HG03354 (cell line): ENCODE data around the gene TTC13.

Source experiments
- ATAC-seq: cut with Tn5 transposase; IDR thresholded peaks from one replicate; pipeline ENCODE4 v1.9.1; 2021; ENCODE audit warnings: mild to moderate bottlenecking; ENCODE audit not compliant: unreplicated experiment, poor library complexity, severe bottlenecking

Gene TTC13

DNA sequence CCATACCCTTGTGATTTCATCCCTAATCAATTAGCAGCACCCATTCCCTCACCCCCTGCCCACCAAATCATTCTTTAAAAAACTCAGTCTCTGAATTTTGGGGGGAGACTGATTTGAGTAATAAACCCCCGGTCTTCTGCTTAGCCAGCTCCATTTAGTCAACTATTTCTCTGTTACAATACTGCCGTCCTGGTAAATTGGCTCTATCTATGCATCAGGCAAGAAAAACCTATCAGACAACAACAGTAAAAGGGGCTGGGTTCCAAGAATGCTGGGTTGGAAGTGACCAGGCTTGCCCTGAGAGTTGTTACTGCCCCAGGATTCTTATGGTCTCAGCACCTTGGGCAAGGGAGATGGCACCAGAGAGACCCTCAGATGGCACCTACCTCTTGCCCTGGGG is 94.0 kb downstream of the TTC13 start:
- no peak for ATAC-seq

DNA sequence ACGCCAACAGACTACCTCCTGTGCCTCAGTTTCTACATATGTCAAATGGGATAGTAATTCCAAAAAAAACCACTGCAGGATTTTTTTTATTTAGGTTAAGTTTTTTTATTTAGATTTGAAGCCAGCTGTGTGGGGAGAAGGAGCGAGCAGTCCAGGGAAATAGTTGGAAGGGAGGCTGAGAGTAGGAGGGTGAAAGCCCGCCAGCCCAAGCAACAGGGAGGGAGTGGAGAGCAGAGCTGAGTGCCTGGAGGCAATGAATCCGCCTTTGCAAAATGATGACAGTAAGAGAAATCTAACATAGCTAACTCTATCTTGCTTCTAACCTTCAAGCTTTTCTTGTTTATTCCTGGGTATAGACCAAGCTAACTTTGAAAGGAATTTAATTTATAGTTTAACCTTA is 94.7 kb downstream of the TTC13 start:
- no peak for ATAC-seq

- ATAC-seq, result no peak
Observed at GRCh38 chr1:230879778-230880177, 98.9 kb downstream of the TTC13 start.

GRCh38 chr1:230878591-230878990 is 100.1 kb downstream of the TTC13 start:
- ATAC-seq, result no peak

DNA sequence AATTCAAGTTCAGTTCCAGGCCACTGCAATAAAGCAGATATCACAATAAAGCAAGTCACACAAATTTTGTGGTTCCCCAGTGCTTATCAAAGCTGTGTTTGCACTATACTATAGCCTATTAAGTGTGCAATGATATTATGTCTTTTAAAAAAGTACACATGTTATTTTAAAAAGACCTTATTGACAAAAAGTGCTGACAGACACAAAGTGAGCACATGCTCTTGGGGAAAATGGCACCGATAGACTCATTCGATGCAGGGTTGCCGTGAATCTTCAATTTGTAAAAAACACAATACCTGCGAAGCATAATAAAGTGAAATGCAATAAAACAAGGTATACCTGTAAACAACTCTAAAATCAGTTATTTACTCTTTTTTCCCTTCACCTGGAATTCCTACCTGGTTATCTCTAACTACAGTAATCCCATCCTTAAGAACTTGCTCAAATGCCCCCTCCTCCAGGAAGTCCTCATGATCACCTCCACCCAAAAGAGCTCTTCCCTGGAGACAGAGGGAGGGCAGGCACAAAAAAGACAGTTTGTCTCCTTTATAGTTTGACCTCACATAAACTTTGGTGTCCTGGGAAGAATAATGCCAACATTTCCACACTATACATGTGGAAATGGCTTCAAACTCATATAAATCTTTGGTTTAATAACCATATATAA is 100.6 kb downstream of the TTC13 start:
- no peak for ATAC-seq

GRCh38 chr1:230877146-230877923 is 101.3 kb downstream of the TTC13 start:
- no peak for ATAC-seq

DNA sequence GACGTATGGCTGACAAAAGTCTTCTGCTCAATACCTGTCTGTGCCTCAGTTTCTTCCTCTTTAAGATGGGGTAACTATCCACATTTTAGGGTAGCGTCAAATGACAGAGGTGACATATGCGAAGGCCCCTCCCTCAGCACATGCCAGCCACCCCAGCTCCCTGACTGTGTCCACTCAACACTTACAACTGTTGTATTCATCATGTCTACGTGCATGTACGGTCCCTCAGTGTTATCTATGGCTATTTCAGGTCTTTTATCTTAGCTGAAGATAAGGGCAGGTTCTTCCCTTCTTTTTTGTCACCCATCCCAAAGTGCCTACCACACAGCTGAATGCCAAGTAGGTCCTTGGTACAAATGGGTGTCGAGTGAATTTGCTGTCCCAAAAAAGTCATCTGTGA is 102.0 kb downstream of the TTC13 start:
- no peak for ATAC-seq

DNA sequence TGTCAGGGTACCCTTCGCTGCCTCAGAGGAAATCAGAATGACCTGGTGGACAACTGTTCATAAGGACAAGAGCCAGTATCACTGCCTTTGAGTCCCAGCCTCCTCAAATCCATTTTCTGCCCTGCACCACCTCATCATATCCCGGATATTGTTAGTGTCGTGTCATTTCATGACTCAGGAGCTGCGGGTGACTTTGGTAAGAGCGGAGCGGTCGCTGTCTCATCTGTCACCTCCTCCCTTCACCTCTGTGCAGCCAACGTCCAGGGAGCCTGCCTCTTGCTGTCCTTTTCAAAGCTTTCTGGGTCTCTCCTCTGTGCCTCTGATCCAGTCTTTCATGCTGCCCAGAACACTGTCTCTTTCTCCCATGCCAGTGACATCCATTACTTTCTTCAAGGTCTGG is 103.3 kb downstream of the TTC13 start:
- ATAC-seq, result no peak

DNA sequence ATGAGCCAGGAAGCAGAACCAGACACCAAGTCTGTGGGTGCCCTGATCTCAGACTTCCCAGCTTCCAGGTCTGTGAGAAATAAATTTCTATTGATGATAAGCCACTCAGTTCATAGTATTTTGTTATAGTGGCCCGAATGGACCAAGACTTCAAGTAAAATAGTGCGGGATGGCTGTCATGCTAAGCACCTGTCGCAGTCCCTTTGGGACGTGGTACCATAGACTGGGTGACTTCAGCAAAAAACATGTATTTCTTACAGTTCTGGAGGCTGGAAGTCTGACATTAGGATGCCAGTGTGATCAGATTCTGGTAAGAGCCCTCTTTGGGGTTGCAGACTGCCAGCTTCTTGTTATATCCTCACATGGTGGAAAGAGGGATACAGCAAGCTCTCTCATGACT is 107.7 kb downstream of the TTC13 start:
- no peak for ATAC-seq

- ATAC-seq, result no peak
Observed at GRCh38 chr1:230869500-230869899, 109.2 kb downstream of the TTC13 start.

GRCh38 chr1:230868736-230869385 is 109.8 kb downstream of the TTC13 start:
- peak; percentile 40 for ATAC-seq

DNA sequence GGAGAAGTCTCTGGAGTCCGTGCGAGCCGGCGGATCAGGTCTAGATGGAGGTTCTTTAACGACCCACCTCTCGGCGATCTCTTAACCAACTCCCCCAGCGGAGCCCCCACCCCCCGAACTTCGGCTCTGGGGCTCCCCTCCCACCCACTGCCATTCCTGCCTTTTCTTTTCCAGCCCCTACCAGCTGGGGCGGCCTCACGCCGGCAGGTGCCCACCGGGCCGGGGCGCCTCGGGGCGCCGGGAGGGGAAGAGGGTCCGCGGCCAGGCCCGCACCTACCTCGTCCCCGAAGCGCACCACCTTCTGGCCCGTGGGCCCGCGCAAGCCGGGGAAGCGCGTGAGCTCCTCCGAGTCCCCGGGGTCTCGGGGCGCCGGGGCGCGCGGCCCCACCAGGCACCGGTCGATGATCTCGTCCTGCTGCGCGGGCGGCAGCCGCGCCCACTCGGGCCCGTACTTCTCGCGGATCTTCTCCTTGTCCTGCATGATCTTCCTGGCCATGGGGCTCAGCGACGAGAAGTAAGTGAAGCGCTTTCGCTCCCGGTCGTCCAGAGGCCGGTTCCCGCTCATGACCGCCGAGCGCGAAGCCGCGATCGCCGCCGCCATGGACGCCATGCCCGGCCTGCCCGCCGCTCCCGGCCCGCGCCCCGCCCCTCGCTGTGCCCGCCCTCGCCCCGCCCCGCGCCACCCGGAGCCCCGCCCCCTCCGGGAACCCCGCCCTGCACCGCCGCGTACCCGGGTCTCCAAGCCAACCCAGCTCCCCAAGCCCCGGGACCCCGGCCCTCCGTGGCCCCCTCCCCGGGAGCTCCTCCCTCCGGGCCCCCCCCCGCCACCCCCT is 110.5 kb downstream of the TTC13 start, which contains the start of gene C1orf198:
TSS of gene C1orf198 (minus strand) at position 619 of the 833 bp plus-strand sequence. CDS start at position 610, 9 bp downstream.
- ATAC-seq, result peak; percentile 81

- ATAC-seq, result no peak
Observed at GRCh38 chr1:230867101-230867902, 111.4 kb downstream of the TTC13 start.

DNA sequence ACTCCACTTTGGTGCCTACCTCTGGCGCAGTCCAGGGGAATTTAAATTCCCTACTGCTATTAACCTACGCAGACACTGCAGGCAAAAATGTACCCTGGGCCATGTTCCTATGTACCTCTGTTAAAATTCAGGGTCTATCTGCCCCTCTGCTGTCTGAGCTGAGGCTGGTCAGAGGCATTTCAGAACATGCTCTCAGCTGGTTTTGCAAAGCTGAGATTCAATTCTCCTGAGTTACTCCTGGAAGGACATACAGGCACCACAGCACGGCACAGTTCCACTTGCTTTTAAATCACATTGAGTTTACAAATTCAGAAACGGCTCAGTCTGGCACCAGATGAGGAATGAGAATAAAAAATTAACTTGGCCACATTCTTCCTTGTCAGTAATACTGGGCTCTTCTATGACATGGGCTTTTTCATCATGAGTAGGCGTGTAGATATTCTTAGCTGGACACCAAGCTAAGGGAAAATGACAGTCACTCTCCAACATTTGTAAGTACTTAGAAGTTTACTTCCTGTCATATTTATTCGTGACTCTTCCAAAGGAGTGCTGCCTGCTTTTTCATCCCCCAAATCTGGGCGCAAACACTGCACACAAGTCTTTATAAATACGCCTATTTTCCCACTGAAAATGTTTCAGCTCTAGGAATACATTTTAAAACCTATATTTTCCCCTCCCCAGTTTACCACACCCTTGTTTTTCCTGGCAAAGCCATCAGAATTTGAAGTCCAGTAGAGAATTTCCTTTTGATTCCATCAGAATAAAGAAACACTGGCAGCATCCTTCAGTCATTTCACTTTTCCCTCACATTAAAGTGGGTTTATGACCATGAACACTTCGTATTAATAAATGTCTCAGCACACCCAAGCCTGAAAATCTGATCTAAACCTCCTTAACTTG is 112.2 kb downstream of the TTC13 start:
- ATAC-seq, result no peak

DNA sequence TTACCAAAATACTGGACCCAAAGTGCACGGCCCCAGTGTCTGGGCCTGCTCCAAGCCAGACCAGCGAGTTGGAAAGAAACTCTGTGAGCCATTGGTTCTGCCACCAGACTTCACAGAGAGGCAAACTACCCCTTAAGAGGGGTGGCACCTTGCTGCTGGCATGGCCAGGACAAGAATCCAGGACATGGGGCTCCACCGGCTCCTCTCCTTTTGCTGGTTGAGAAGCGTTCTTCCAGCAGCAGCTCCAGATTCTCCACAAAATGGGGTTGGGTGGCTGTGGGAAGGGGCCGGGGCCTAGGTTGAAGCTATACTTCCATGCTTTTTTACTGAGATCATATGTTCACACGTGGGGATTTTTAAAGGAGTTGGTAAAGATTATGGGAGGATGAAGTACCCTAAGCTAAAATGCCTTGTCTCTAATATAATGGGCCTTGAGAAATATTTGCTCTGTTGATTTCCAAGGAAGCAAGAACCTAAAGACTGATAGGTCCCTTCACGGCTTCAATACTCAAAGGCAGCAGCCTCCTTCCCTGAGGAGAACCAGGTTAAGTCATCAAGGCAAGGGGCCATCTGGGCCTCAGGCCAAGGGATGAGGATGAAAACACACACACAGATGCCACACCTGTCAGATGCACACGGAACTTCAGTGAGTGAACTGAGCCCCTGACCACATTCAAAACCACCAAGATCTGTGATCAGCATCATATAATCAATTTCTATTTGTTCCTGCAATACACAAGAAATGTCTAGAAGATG is 113.4 kb downstream of the TTC13 start:
- no peak for ATAC-seq

DNA sequence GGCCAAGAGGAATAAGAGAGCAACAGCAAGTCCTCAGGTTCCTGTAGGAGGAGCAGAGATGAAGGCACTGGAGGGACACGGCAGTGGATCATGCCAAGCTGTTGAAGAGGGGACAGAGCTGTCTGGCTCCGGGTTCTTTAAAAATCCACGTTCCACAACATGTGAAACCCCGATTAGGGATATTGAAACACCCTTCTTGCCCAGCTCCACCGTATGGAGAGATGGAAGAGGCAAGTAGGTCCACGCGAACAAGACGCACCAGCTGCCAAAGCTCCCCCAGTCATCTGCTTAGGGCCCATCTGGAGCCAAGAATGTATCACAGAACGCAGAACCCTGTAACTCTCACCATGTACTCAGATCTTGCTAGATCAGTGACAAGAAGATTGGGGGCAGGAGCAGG is 114.2 kb downstream of the TTC13 start:
- ATAC-seq, result no peak

DNA sequence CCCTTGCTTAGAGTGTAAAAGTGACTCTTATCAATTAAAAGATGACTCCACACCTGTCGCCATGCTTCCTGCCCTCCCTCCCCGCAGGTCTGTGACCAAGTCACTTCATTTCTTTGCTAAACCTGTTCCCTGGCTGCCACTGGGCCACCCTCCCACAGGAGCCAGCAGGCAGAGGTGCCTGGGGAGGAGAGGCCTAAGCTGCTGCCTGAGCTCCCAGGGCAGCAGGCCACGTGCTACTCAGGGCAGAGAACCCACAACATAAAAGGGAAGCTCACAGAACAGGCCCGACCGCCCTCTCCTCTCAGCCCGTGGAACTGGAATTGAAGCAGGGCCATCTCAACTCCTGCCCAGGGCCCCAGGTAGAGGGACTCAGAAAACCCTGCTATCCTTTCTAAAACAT is 115.2 kb downstream of the TTC13 start:
- ATAC-seq, result no peak
